GM19043 (cell line): ENCODE results near the gene COL5A1.
"Not testable (repeated sequence)": the region's sequence is repeated elsewhere in the genome, so short reads cannot be mapped to it uniquely, and the experiment has no call there.

ENCODE experiments used
- ATAC-seq: cut with Tn5 transposase; IDR thresholded peaks from one replicate; pipeline ENCODE4 v1.9.1; 2021; ENCODE audit warnings: low read depth; ENCODE audit not compliant: unreplicated experiment

COL5A1 gene

DNA sequence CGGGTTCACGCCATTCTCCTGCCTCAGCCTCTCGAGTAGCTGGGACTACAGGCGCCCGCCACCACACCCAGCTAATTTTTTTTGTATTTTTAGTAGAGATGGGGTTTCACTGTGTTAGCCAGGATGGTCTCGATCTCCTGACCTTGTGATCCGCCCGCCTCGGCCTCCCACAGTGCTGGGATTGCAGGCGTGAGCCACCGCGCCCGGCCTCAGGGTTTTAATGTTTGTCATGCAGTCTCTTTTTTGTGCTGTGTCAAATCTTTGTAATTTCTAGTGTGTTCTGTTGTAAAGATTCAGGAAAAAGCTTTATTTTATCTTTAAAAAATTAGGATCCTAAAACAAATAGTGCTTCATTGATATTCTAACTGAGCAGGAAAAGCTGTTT is 62.1 kb downstream of the COL5A1 start:
- not testable (repeated sequence) for ATAC-seq

DNA sequence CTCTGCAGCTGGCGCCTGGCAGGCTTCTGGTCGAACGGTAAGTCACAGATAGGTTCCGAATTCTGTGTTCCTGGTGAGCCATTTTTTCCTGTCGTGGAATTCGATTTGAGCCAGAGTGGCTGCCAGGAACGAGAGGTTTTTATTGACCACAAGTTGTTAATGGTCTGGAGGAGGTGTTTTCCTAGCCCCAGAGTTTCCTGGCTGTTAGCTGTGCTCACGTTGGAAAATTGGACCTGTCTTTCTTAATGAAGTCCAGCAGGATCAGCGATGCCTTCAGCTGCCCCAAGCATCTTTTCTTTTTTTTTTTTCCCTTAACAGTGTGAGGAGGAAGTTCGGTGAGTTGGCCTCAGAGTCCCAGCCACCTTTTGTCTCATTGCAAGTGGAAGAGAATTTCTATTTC is 62.9 kb downstream of the COL5A1 start:
- ATAC-seq: no peak

DNA sequence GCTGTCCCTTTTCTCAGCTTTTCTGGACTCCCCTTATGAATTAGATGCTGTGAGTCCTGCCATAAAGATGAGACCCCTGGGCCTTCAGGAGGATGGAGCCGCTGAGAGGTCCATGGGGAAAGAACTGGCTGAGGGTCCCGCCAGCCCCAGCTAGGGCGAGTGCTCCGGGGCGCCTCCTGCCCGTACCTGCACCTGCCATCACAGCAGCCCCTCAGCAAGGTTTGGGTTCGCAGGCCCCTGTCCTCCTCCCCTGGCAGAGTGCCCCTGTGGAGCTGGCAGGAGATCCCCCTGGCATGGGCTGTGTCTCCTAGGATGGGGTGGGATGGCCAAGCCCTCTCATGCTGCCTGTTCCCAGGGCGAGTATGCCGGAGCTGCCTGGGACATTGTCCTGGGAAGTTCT is 64.2 kb downstream of the COL5A1 start:
- ATAC-seq: no peak

DNA sequence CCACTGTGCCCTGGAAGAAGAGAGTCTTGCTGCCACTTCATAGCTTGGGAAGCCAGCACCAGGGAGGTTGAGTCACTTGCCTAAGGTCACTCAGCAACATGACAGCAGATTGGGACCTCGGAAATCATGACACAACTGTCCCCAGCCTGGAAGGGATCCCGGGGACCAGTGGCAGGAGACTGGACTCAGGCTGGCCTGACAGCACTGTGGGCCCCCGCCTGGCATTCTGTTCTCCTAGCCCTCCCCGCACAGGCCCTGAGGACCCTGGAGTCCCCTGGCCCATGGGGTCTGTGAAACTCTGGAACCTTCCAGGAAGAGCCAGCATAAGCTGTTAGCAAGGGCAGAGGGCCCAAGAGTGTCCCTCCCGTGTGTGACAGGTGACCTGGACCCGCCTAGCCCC is 64.9 kb downstream of the COL5A1 start:
- no peak for ATAC-seq

DNA sequence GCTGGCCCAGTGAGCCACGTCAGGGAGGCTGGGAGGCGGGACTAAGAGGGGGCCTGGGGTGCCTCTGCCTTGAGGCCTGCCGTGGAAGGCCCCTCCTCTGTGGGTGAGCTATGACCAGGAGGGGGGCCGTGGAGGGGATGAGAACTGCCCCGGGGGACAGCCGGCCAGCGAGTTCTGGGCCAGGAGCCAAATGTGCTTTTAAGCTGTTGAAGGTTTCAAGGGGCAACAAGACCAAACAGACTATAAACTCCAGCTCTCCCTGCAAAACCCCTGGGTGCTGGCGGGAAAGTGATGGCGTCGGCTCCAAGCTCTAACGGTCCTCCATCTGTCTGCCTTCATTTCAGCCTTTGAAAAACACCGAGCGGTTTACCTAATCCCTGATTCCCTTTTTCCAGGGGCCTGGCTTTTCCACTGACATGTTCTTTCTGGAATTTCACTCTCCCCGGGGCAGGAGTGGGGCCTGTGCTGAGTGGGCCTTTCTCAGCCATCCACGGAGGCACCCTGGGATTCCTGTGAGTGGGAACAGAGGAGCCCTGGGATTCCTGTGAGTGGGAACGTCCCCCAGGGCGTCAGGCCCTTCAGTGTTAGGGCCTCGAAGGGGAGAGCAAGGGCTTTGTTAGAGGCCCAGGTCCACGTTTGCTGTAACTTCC is 65.6 kb downstream of the COL5A1 start:
- no peak for ATAC-seq

DNA sequence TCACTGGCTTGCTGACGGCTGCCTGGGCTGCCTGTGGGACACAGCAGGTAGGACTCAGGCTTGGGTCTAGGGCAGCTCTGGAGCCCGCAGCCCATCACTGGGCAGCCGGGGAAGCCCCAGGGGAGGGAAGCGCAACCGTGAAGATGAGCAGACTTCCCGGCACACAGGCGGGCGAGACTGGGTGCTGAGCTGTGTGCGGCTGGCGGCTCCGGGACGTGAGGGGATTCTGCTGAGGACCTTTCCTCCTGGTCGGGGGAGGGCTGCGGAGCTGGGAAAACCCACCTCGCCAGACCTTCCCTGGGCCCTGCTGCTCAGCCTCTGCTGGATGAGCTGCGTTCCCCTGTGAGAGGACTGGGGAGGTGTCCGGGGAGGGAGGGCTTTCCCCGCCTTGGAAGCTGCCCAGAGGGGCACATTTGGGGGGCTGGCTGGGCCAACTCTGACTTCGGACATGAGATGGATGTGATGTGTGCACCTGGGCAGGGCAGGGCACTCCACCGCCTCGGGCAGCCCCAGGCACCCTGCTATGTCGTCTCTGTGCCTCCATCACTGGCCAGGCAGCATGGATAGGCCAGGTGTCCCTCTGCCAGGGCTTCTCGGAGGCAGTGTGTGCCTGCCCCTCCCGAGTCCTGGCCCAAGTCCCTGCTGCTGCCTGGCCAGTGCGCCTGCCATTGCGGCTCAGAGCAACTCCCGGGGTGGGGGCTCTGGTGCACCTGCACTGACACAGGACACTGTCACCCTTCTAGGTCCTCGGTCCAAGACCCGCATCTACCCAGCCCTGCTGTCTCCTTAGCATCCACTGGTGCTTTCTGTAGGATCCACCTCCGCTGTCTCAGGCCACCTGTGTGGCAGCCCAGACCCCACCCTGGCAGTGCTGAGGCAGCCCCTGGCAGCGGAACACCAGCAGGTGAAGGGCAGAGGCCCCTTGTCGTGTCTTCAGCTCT is 66.4 kb downstream of the COL5A1 start:
- no peak for ATAC-seq

DNA sequence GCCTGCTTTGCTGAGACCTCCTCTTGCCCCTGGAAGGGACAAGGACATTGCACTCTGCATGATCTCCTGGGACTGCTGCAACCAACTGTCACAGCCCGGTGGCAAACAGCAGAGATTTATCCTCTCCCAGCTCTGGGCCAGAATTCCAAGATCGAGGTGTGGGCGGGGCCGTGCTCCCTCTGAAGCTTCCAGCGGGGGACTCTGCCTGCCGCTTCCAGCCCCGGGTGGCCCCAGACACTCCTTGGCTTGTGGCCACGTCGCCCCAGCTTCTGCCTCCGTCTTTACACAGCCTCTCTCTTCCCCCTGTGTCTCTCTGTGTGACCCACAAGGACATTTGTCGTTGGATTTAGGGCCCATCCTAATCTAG is 67.1 kb downstream of the COL5A1 start:
- ATAC-seq: no peak

DNA sequence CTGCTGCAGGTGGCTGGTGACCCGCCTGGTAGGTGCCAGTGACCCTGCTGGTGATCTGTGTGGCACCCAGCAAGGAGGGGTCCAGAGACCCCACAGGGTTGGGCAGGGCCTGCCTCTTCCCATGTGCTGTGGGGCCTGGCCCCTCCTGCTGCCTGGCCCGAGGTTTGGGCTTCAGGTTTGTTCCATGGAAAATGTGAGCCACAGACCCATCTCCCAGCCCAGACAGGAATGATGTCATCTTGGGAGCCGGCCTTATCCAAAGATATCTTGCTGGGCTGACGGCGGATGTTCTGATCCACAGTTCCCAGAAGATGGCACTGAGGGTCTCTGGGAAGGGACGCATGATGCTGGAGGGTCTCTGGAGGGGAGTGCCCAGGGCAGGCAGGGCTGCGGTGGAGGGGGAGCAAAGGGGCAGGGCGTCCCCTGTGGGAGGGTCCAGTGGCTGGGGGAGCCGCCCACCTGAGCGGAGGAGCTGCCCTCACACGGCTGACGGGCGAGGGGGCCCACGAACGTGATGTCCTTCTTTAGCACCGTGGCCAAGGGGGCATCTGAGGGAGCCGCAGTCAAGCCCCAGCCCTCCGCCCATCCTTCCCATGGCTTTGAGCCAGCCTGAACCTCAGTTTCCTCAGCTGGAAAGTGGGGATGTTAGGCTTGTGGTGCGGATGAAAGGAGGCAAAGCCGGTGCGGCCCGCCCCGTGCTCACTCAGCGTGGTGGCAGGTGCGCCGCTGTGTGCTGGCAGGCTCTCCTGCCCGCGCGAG is 68.1 kb downstream of the COL5A1 start:
- no peak for ATAC-seq

DNA sequence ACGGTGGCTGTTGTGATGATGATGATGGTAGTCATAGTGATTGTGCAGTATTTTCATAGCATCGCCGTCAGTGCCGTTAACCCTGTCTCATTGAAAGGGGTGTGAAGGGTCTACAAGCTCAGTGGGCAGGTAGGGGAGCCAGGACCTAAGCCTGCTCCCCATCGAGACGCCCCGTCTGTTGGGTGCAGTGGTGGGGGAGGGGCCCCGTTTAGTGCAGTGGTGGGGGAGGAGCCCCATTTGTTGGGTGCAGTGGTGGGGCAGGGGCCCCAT is 68.6 kb downstream of the COL5A1 start:
- no peak for ATAC-seq

DNA sequence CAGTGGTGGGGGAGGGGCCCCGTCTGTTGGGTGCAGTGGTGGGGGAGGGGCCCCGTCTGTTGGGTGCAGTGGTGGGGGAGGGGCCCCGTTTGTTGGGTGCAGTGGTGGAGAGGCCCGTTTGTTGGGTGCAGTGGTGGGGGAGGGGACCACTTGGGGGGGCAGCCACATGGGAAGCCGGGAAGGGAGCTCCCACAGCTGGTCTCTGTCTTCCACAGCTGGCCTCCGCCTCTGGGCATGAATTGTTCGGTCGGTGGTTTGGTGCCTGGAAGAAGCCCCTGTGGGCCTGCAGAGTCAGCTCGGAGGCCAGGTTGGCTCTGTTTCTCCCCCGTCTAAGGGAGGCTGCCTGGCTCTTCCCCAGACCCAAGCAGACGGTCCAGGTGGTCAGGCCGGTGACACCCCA is 69.3 kb downstream of the COL5A1 start:
- no peak for ATAC-seq

DNA sequence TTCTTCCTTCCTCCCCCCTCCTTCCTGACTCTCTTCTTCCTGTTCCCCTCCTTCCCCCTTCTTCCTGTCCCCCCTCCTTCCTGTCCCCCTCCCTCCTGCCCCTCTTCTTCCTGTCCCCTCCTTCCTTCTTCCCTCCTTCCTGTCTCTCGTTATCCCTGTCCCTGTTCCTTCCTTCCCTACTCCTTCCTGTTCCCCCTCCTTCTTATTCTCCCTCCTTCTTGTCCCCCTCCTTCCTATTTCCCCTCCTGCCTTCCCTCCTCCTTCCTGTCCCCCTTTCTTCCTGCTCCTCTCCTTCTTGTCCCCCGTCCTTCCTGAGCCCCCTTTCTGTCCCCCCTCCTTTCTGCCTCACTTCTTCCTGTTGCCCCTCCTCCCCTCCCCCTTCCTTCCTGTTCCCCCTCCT is 70.6 kb downstream of the COL5A1 start:
- ATAC-seq: no peak

DNA sequence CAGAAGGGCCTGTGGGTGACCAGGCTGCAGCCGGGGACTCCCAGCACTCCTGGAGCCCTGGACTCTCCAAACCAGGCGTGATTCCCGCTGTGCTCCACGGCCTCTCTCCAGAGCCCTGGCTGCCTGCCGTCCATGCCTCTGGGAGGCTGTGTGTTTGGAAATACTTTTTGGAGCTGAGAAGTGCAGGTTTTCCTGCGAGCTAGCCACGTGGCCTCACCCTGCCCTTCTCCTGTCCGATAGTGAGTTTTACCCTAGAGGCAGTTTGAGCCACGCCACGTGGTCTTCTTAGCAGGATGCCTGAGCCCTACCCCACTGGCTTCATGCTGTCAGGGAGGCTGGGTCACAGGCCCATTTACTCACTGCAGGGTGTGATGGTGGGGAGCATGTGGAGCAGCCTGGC is 71.3 kb downstream of the COL5A1 start:
- ATAC-seq: no peak

DNA sequence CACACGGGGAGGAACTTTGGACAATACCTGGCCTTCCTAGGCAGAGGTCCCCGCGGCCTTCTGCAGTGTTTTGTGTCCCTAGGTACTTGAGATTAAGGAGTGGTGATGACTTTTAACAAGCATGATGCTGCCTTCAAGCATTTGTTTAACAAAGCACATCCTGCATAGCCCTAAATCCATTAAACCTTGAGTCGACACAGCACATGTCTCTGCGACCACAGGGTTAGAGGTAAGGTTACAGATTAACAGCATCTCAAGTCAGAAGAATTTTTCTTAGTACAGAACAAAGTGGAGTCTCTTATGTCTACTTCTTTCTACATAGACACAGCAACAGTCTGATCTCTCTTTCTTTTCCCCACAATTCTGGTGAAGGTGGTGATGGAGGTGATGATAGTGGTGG is 73.9 kb downstream of the COL5A1 start:
- ATAC-seq: not testable (repeated sequence)

DNA sequence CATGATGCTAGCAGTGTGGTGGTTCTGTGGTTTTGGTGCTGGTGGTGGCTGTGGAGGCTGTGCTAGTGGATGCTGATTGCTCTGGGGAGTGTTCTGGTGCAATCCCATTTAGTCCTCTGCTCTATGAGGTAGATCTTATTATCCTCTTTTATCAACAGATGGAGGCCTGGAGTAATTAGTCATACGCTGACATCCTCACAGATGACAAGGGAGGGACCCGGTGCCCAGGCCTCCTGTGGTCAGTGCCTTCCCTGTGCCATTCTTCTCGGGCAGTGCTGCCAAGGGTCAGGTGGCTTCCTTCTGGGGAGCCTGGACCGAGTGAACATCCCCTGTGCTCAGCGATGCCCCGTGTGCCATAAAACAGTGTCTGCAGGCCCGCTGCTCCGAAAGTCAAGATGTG is 74.5 kb downstream of the COL5A1 start:
- ATAC-seq: no peak

DNA sequence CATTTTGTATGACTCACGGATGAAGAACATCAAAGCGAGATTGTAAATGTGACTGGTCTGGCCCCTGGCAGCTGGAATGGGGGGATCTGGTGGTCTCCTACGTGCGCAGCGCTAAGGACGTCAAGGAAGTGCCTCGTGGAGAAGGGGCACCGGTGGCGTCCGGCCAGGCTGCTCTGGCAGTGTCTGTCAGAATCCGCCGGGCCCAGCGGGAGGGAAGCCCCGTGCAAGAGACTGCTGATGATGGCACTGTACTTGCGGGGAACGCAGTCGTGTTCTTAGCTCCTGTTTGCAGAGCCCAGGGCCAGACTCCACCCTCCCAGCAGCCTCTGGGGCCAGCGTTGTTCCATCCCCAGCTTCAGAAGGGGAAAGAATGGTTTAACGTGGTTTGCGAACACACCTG is 75.5 kb downstream of the COL5A1 start:
- ATAC-seq: no peak

DNA sequence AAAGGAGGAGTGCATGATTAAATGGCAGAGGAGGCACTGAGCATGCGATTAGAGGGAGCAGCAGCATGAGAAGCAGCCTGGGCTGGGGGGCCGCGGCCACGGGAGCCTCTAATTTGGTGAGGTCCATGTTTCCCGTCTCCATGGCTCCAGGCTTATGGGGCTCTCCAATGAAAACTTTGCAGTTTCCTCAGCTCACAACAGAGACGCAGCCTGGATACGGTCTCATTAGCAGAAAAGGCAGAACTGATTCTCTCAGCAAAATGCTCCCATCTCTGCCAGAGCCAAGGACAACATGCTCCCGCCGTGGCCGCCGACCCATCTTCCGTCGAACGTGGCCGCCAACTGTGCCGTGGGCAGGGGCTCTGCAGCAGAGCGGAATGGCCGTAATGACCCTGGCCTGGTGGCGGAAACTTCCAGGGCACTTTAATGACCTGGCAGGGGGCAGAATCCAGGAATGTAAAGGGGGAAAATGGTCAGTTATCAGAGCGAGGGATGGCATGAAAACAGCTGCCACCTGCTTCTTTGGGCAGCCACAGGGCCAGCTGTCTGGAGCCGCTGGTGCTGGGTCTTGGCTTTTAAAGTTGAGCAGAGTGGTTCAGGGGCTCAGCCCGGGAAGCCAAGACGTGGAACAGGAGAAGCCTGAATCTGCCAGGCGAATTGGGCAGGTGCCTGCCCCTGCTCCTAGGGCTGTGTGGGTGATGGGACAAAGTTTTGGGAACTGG is 76.5 kb downstream of the COL5A1 start:
- ATAC-seq: no peak

DNA sequence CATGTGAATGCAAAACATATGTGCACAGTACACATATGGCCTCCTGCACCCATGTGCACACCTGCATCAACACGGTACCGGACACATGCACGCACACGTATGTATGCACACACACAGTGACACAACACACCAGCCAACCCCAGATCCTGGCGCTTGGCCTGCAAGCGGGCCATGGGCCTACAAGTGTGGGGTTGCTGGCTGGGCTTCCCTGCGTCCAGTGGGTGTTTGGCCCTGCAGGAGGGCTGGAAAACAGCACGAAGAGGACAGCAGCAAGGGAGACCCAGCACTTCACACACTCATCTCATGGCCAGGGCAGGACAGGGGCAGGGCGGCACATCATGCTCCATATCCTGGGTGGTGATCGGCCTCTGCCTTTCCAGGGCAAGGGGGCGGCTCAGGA is 77.7 kb downstream of the COL5A1 start:
- ATAC-seq: no peak

DNA sequence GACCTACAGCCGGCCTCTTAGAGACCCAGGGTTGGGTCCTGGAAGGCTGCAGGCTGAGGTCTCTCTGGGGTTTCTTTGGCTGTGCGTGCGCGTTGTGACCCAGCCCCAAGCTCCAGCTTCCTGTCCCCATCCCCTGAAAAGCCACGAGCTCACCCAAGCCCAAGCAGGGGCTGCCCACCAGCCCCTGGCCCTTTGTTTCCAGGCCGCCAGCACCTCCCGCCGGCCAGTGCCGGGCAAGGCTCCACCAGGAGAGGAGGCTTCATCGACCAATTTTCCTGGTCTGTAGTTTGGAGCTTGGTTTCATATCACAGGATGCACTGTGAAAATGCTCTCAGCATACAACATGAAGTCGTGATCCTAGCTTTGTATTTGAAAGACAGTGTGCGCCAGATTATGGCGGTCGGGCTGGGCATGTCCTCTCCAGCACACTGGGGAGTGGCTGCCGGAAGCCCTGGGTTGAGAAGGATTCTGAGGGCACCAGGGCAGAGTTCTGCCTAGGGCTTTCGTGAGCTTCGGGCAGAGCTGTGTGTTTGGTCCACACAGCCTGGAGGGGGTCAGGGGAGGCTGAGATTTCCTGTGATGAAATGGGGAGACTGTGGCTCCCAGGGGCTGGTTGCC is 78.6 kb downstream of the COL5A1 start:
- ATAC-seq: no peak

DNA sequence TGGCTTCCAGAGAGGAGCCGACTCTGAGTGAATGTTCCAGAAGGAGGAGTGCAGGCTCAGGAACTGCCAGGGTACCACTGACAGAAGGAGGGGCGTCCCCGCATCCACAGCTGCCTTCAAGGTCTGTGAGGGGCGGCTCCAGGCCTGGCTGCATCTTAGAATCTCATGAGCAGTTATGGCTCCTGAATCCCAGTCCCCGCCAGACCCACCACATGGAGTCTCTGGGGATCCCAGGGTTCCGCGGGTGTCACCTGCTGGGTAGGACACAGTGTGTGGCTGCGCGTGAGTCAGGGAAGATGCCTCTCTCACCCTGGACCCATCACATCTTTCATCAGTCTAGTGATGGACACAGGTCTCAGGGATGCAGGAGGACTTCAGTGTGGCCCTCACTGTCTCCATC is 79.2 kb downstream of the COL5A1 start:
- no peak for ATAC-seq

DNA sequence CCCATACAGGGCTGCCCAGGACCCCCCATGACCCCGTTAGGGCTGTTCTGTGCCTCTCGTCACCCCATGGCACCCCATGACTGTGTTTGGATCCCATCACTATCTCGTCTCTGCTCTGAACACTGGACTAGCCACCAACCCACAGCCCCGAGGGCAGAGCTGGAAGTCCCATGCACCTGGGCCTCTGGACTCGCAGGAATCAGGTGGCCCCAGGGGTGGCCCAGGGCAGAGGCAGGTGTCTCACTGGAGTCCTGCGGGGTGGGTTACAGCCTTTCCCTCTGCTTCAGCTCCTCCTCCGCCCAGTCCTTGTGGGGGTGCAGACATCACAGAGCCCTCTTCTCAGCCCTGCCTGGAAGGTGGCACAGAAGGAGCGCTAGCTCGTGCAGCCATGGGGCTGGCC is 79.7 kb downstream of the COL5A1 start:
- no peak for ATAC-seq
